Measurements from ENCODE around the gene GAL. TPM values are rescaled to one million over a fixed set of nuclear protein-coding genes. Genes with fewer than 3 reads are reported as not detected.
A peak's percentile ranks its signal among the peaks of the same experiment; 100 is the strongest.

GAL gene
- total and polyA plus RNA-seq, 2 of the 13 experiments (the other 11 are each of a cell fraction or from before 2014, with no cell fraction given): not detected

DNA sequence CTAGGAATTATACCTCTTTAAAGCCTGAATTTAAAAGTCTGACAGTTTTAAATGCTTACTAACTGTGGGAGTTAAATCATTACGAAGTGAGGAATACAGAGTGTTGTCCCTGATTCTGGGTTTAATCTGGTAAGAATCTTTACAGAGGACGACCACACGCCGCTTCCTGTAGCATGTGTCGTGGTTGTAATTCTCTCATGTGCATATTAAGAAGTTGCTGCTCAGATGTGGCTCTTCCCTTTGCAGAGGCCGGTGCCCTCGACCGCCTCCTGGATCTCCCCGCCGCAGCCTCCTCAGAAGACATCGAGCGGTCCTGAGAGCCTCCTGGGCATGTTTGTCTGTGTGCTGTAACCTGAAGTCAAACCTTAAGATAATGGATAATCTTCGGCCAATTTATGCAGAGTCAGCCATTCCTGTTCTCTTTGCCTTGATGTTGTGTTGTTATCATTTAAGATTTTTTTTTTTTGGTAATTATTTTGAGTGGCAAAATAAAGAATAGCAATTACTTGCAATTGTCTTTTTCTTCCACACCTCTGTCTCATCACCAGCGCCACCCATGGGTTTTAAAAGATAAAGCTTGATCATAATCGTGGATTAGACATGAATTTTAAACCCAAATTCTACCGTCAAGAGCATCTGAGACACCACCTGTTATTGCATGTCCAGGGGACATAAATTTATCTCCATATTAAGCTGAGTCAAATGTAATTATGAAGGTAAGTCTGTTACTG is 6.5 kb downstream of the GAL start:
- no peak overlapping the region for H3K27ac ChIP-seq (ENCODE audit: extremely low read length, insufficient read depth, low read length)
- peaks cover 8 to 53% of the 10 kb centered on the region in 2 experiments for H3K27me3 ChIP-seq (ENCODE audit: control insufficient read depth in 1 of 2, insufficient read depth in 2 of 2, low read length in 2 of 2)
- no peaks in the 10 kb centered on the region for H3K9me3 ChIP-seq (ENCODE audit: low read length)
- TF ChIP-seq MAFF (IDR thresholded peaks at IDR 0.05; ENCODE audit: low read depth, low read length) (peak; percentile 86), THYN1 (CRISPR knock-in tag; IDR thresholded peaks at IDR 0.05; ENCODE audit: borderline replicate concordance, low read depth) (no peak), MAFK (conservative IDR thresholded peaks at IDR 0.05 in 1 of 2, IDR thresholded peaks at IDR 0.05 in 1 of 2; ENCODE audit: low read length in 2 of 2) (peak; percentile 86 to 93)
- H2AFZ ChIP-seq (ENCODE audit: low read length): no peak overlapping the region
- no peaks in the 10 kb centered on the region for H3K36me3 ChIP-seq (replicated peaks in 1 of 2; ENCODE audit: control insufficient read depth in 1 of 2, insufficient read depth in 2 of 2, low read length in 2 of 2)
- ATAC-seq: no peak
- no peaks in the 10 kb centered on the region for H4K20me1 ChIP-seq (ENCODE audit: insufficient read depth, low read length)
- DNase-seq (ENCODE audit: low spot score): no peak
- no TSS peak for BruUV-seq (replicated peaks)
- in situ Hi-C loops (cut with HindIII; ENCODE audit: extremely low pct_ligation_motif_present, low pct_unique_long_range_greater_than_20kb) (no loop called here), intact Hi-C loops (cut with micrococcal nuclease; ENCODE audit: unreplicated experiment) (no loop called here)
- H3K9ac ChIP-seq (ENCODE audit: insufficient read depth, low read depth, low read length): no peak overlapping the region
- H3K4me2 ChIP-seq (ENCODE audit: low read depth, low read length): no peak overlapping the region
- POLR2A ChIA-PET: no interaction called here
- CTCF ChIA-PET (ENCODE audit: low intra/inter-chr PET ratio, low total read pairs): no interaction called here
- H3K79me2 ChIP-seq (ENCODE audit: insufficient read depth, low read length): no peaks in the 10 kb centered on the region
- H3K4me1 ChIP-seq (ENCODE audit: insufficient read depth, low read length): peaks cover 8% of the 10 kb centered on the region; the same call in 1 of the 2 replicates
- no peak overlapping the region for H3K4me3 ChIP-seq (replicated peaks in 1 of 3; ENCODE audit: insufficient read depth in 1 of 3, low read depth in 2 of 3, low read length in 3 of 3)
- FAIRE-seq: no peak
- 54% methylated on average over 16 of the region's 16 CpGs for WGBS (ENCODE audit: low lambda C conversion rate)

DNA sequence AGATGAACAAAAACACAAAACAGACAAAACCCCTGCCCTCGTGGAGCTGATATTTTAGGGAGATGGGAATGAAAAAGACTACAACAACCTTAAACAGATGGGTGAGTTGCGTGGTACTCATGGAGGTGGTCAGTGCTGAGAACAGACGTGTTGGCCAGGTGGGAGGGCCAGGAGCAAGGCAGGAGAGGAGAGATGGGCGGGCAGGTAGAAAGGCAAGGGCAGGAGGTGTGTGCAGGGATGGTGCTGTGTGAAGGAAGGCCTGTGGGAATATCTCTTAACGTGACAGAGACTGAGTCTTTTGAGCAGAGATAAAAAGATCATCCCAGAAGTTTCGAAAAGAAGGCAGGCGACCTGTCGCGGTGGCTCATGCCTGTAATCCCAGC is 7.0 kb downstream of the GAL start:
- Histone ChIP-seq H3K27ac (ENCODE audit: extremely low read length, insufficient read depth, low read length) (no peak overlapping the region), H2AFZ (ENCODE audit: low read length) (no peak overlapping the region), H3K4me2 (ENCODE audit: low read depth, low read length) (no peak overlapping the region), H3K27me3 (ENCODE audit: control insufficient read depth in 1 of 2, insufficient read depth in 2 of 2, low read length in 2 of 2) (peaks cover 6 to 47% of the 10 kb centered on the region in 2 experiments), H3K36me3 (replicated peaks in 1 of 2; ENCODE audit: control insufficient read depth in 1 of 2, insufficient read depth in 2 of 2, low read length in 2 of 2) (no peaks in the 10 kb centered on the region), H3K79me2 (ENCODE audit: insufficient read depth, low read length) (no peaks in the 10 kb centered on the region), H3K9me3 (ENCODE audit: low read length) (no peaks in the 10 kb centered on the region), H3K4me3 (replicated peaks in 1 of 3; ENCODE audit: insufficient read depth in 1 of 3, low read depth in 2 of 3, low read length in 3 of 3) (no peak overlapping the region), H3K9ac (ENCODE audit: insufficient read depth, low read depth, low read length) (no peak overlapping the region), H3K4me1 (ENCODE audit: insufficient read depth, low read length) (peaks cover 8% of the 10 kb centered on the region; the same call in 1 of the 2 replicates), H4K20me1 (ENCODE audit: insufficient read depth, low read length) (no peaks in the 10 kb centered on the region)
- intact Hi-C loops (cut with micrococcal nuclease; ENCODE audit: unreplicated experiment): no loop called here
- 49% methylated on average over 9 of the region's 9 CpGs for WGBS (ENCODE audit: low lambda C conversion rate)
- TF ChIP-seq ATF1 (CRISPR knock-in tag; IDR thresholded peaks at IDR 0.05): no peak
- TF ChIP-seq SMAD3 (CRISPR knock-in tag; IDR thresholded peaks at IDR 0.05): no peak
- TF ChIP-seq, protein P1, sequence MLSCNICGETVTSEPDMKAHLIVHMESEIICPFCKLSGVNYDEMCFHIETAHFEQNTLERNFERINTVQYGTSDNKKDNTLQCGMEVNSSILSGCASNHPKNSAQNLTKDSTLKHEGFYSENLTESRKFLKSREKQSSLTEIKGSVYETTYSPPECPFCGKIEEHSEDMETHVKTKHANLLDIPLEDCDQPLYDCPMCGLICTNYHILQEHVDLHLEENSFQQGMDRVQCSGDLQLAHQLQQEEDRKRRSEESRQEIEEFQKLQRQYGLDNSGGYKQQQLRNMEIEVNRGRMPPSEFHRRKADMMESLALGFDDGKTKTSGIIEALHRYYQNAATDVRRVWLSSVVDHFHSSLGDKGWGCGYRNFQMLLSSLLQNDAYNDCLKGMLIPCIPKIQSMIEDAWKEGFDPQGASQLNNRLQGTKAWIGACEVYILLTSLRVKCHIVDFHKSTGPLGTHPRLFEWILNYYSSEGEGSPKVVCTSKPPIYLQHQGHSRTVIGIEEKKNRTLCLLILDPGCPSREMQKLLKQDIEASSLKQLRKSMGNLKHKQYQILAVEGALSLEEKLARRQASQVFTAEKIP (CRISPR knock-in tag; IDR thresholded peaks at IDR 0.05; ENCODE audit: borderline replicate concordance): no peak
- TF ChIP-seq, protein P2, sequence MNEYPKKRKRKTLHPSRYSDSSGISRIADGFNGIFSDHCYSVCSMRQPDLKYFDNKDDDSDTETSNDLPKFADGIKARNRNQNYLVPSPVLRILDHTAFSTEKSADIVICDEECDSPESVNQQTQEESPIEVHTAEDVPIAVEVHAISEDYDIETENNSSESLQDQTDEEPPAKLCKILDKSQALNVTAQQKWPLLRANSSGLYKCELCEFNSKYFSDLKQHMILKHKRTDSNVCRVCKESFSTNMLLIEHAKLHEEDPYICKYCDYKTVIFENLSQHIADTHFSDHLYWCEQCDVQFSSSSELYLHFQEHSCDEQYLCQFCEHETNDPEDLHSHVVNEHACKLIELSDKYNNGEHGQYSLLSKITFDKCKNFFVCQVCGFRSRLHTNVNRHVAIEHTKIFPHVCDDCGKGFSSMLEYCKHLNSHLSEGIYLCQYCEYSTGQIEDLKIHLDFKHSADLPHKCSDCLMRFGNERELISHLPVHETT (CRISPR knock-in tag; conservative IDR thresholded peaks at IDR 0.05): no peak
- TF ChIP-seq ONECUT2 (CRISPR knock-in tag; IDR thresholded peaks at IDR 0.05): no peak
- ChIA-PET CTCF (ENCODE audit: low intra/inter-chr PET ratio, low total read pairs) (no interaction called here), POLR2A (no interaction called here)
- in situ Hi-C loops (cut with HindIII; ENCODE audit: extremely low pct_ligation_motif_present, low pct_unique_long_range_greater_than_20kb): no loop called here
- no peak for FAIRE-seq
- ATAC-seq: no peak
- no TSS peak for BruUV-seq (replicated peaks)
- DNase-seq (ENCODE audit: low spot score): no peak
